Stimulated activated naive CD8-positive, alpha-beta T cell treated with anti-CD3 and anti-CD28 coated beads, Interleukin-15, Interleukin-2, amounts not matched to agents 100 ng/mL and 50 ng/mL, for 24 hours (primary cell): ENCODE measurements around the gene NCAPG2.
"Not testable (repeated sequence)": the region's sequence is repeated elsewhere in the genome, so short reads cannot be mapped to it uniquely, and the experiment has no call there.

ENCODE experiments used
- H3K27ac Mint-ChIP-seq: one replicate; pipeline ENCODE4 v1.8.0; 2021; ENCODE audit warnings: mild to moderate bottlenecking, mixed read lengths
- H3K27me3 Mint-ChIP-seq: one replicate; pipeline ENCODE4 v1.8.0; 2021; ENCODE audit warnings: mixed read lengths
- H3K36me3 Mint-ChIP-seq: one replicate; pipeline ENCODE4 v1.8.0; 2021; ENCODE audit warnings: low read depth, mixed read lengths
- H3K4me1 Mint-ChIP-seq: one replicate; pipeline ENCODE4 v1.8.0; 2021; ENCODE audit warnings: low read depth, mixed read lengths
- H3K4me3 Mint-ChIP-seq: one replicate; pipeline ENCODE4 v1.8.0; 2021; ENCODE audit warnings: mild to moderate bottlenecking, mixed read lengths
- H3K9me3 Mint-ChIP-seq: one replicate; pipeline ENCODE4 v1.8.0; 2021; ENCODE audit warnings: mixed read lengths

The NCAPG2 gene

GRCh38 chr7:158703679-158704523 is 703 bp downstream of the NCAPG2 start:
- H3K27me3 Mint-ChIP-seq, H3K9me3 Mint-ChIP-seq: not testable (repeated sequence)
- H3K4me1 Mint-ChIP-seq = peaks cover 40% of the 10 kb centered on the region
- peak overlapping the region; percentile 87 for H3K4me3 Mint-ChIP-seq
- H3K36me3 Mint-ChIP-seq = peaks cover 40% of the 10 kb centered on the region
- H3K27ac Mint-ChIP-seq = peak overlapping the region; percentile 87

- peaks cover 44% of the 10 kb centered on the region for H3K36me3 Mint-ChIP-seq
- H3K27ac Mint-ChIP-seq = peak overlapping the region; percentile 87
- peak overlapping the region; percentile 87 for H3K4me3 Mint-ChIP-seq
- peaks cover 40% of the 10 kb centered on the region for H3K4me1 Mint-ChIP-seq
- H3K27me3 Mint-ChIP-seq = no peaks in the 10 kb centered on the region
- no peaks in the 10 kb centered on the region for H3K9me3 Mint-ChIP-seq
Measured at GRCh38 chr7:158702944-158703343, 1.7 kb downstream of the NCAPG2 start.

GRCh38 chr7:158702196-158702595 is 2.4 kb downstream of the NCAPG2 start:
- H3K36me3 Mint-ChIP-seq = peaks cover 49% of the 10 kb centered on the region
- H3K4me1 Mint-ChIP-seq = peaks cover 40% of the 10 kb centered on the region
- no peaks in the 10 kb centered on the region for H3K27me3 Mint-ChIP-seq
- peak overlapping the region; percentile 87 for H3K4me3 Mint-ChIP-seq
- H3K9me3 Mint-ChIP-seq = no peaks in the 10 kb centered on the region
- H3K27ac Mint-ChIP-seq = no peak overlapping the region

DNA sequence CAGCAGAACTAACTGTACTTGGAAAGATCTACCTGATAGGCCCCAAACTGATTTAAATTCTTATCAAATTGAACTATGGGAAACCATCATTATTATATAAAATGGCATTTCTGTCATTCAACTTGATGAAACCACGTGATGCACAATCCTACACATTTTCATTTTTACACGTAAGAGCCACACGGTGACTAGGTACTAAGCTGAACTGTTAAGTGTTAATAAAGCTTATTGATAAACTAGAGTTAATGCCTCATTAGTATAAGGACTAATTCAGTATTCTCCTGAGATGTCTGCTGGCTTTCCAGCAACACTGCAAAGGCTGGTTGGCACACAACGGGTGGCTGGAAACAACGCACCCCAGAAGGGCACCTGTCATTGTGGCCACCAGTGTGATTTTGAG is 4.6 kb downstream of the NCAPG2 start:
- H3K36me3 Mint-ChIP-seq = peaks cover 60% of the 10 kb centered on the region
- H3K27ac Mint-ChIP-seq = no peak overlapping the region
- H3K4me1 Mint-ChIP-seq = peaks cover 39% of the 10 kb centered on the region
- no peaks in the 10 kb centered on the region for H3K9me3 Mint-ChIP-seq
- H3K27me3 Mint-ChIP-seq = no peaks in the 10 kb centered on the region
- H3K4me3 Mint-ChIP-seq = no peak overlapping the region

GRCh38 chr7:158699341-158699740 is 5.3 kb downstream of the NCAPG2 start:
- Mint-ChIP-seq H3K27me3 (no peaks in the 10 kb centered on the region), H3K9me3 (no peaks in the 10 kb centered on the region), H3K36me3 (peaks cover 66% of the 10 kb centered on the region), H3K4me1 (peaks cover 39% of the 10 kb centered on the region), H3K27ac (no peak overlapping the region), H3K4me3 (no peak overlapping the region)

- Mint-ChIP-seq H3K4me3 (no peak overlapping the region), H3K9me3 (no peaks in the 10 kb centered on the region), H3K4me1 (peaks cover 38% of the 10 kb centered on the region), H3K27ac (no peak overlapping the region), H3K36me3 (peaks cover 69% of the 10 kb centered on the region), H3K27me3 (no peaks in the 10 kb centered on the region)
Measured at GRCh38 chr7:158698657-158699195, 5.9 kb downstream of the NCAPG2 start.

- H3K27me3 Mint-ChIP-seq, H3K27ac Mint-ChIP-seq, H3K9me3 Mint-ChIP-seq, H3K4me3 Mint-ChIP-seq: not testable (repeated sequence)
- H3K4me1 Mint-ChIP-seq = peaks cover 27% of the 10 kb centered on the region
- peaks cover 66% of the 10 kb centered on the region for H3K36me3 Mint-ChIP-seq
Measured at GRCh38 chr7:158697597-158697996, 7.0 kb downstream of the NCAPG2 start.

DNA sequence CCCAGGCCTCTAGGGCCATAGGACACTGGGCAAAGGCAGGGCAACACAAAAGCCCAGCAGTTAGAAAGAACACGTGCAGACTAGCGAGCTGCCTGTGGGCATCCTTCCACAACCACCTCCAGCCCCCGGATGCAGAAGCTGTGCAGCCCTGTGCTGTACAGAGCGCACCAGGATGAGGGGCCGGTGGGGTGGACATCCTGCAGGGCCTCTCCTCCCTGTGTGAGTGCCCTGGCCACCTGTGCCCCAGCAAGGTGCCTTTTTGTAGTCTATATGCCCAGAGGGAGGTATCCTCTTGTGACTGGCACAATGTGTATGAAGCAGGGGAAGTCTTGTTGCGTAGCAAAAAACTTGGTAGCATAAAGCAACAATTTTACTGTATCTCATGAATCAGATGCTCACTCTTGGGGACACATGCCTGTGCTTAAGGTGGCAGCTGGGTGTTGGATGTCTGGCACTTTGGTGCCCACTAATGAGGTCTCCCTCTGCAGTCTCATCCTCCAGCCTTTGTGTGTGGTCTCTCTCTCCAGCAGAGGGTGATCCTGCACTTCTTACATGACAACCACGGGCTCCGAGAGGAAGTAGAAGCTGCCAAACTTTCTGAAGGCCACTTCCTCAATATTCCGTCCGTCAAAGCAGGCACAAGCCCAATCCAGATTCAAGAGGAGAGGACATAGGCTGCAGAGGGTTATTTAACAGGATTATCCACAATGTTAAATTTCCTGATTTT is 8.7 kb downstream of the NCAPG2 start:
- H3K27me3 Mint-ChIP-seq = no peaks in the 10 kb centered on the region

DNA sequence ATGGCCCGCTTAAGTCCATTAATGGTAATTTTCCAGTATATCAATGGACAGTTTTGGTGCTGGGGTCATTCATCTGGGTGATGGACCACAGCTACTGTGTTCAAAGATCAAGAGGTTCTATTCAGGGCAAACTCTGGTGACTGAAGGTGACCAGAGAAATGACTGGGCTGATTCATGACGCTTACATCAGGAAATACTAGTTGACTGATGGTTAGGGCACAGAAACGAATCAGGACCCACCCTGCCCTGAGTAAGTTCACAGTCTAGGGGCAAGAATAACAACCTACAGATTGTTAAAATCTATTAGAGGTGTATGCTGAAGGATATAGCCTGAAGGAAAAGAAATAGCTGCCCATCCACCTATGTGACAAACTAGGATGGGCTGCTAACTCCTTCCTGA is 9.5 kb downstream of the NCAPG2 start:
- Mint-ChIP-seq H3K4me3 (no peak overlapping the region), H3K27ac (no peak overlapping the region), H3K36me3 (peaks cover 68% of the 10 kb centered on the region), H3K4me1 (peaks cover 7% of the 10 kb centered on the region), H3K27me3 (no peaks in the 10 kb centered on the region), H3K9me3 (no peaks in the 10 kb centered on the region)

More for the DNA sequence above, 8.7 kb downstream of the NCAPG2 start:
- Mint-ChIP-seq H3K4me3 (no peak overlapping the region), H3K27ac (no peak overlapping the region), H3K36me3 (peaks cover 65% of the 10 kb centered on the region), H3K9me3 (no peaks in the 10 kb centered on the region), H3K4me1 (peaks cover 10% of the 10 kb centered on the region)

- peaks cover 71% of the 10 kb centered on the region for H3K36me3 Mint-ChIP-seq
- H3K27ac Mint-ChIP-seq = no peak overlapping the region
- H3K4me1 Mint-ChIP-seq = peaks cover 7% of the 10 kb centered on the region
- H3K27me3 Mint-ChIP-seq = no peaks in the 10 kb centered on the region
- H3K4me3 Mint-ChIP-seq = no peak overlapping the region
- no peaks in the 10 kb centered on the region for H3K9me3 Mint-ChIP-seq
Measured at GRCh38 chr7:158694650-158695049, 10.0 kb downstream of the NCAPG2 start.

GRCh38 chr7:158689488-158689887 is 15.1 kb downstream of the NCAPG2 start:
- H3K36me3 Mint-ChIP-seq = peaks cover 86% of the 10 kb centered on the region
- H3K4me1 Mint-ChIP-seq = no peaks in the 10 kb centered on the region
- no peak overlapping the region for H3K27ac Mint-ChIP-seq
- H3K27me3 Mint-ChIP-seq = no peaks in the 10 kb centered on the region
- H3K4me3 Mint-ChIP-seq = no peak overlapping the region
- H3K9me3 Mint-ChIP-seq = no peaks in the 10 kb centered on the region

GRCh38 chr7:158687406-158687805 is 17.2 kb downstream of the NCAPG2 start:
- no peak overlapping the region for H3K27ac Mint-ChIP-seq
- H3K9me3 Mint-ChIP-seq = no peaks in the 10 kb centered on the region
- peaks cover 91% of the 10 kb centered on the region for H3K36me3 Mint-ChIP-seq
- H3K27me3 Mint-ChIP-seq = no peaks in the 10 kb centered on the region
- no peaks in the 10 kb centered on the region for H3K4me1 Mint-ChIP-seq
- H3K4me3 Mint-ChIP-seq = no peak overlapping the region

GRCh38 chr7:158685693-158686092 is 18.9 kb downstream of the NCAPG2 start:
- Mint-ChIP-seq H3K27ac (no peak overlapping the region), H3K36me3 (peaks cover 82% of the 10 kb centered on the region)

DNA sequence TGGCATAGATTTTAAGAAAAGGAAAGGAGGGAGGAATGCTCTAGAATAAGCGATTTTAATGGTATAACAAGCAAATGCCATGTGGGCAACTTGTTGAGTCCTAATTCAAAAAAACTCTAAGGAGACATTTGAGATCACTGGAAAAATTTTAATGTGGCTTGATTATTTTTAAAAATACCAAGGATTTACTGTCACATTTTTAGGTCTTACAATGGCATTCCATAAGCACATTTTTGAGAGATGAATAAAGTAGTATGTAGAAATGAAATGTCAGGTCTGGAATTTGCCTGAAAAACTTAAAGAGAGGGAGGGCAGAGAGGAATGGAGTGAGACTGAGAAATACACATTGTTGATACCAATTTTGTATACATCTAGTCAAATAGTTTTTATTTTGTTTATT is 20.3 kb downstream of the NCAPG2 start:
- Mint-ChIP-seq H3K36me3 (peaks cover 82% of the 10 kb centered on the region), H3K27me3 (no peaks in the 10 kb centered on the region), H3K4me3 (no peak overlapping the region), H3K27ac (no peak overlapping the region), H3K4me1 (peaks cover 8% of the 10 kb centered on the region), H3K9me3 (no peaks in the 10 kb centered on the region)

More at GRCh38 chr7:158685693-158686092, 18.9 kb downstream of the NCAPG2 start:
- H3K4me3 Mint-ChIP-seq = no peak overlapping the region
- H3K9me3 Mint-ChIP-seq = no peaks in the 10 kb centered on the region
- H3K27me3 Mint-ChIP-seq = no peaks in the 10 kb centered on the region
- H3K4me1 Mint-ChIP-seq = peaks cover 8% of the 10 kb centered on the region

- Mint-ChIP-seq H3K4me3 (no peak overlapping the region), H3K9me3 (no peaks in the 10 kb centered on the region), H3K27me3 (no peaks in the 10 kb centered on the region), H3K36me3 (peaks cover 81% of the 10 kb centered on the region), H3K4me1 (peaks cover 8% of the 10 kb centered on the region), H3K27ac (no peak overlapping the region)
Measured at GRCh38 chr7:158683541-158683940, 21.1 kb downstream of the NCAPG2 start.
